KG1 (cell line): ENCODE data around the gene ADM2.
A peak's percentile ranks its signal among the peaks of the same experiment; 100 is the strongest.
"Not testable (repeated sequence)": the region's sequence is repeated elsewhere in the genome, so short reads cannot be mapped to it uniquely, and the experiment has no call there.

Experiments
- DNase-seq: peaks from one replicate; lab custom pipeline; 2025; lab: John Stamatoyannopoulos, UW

Gene ADM2

DNA sequence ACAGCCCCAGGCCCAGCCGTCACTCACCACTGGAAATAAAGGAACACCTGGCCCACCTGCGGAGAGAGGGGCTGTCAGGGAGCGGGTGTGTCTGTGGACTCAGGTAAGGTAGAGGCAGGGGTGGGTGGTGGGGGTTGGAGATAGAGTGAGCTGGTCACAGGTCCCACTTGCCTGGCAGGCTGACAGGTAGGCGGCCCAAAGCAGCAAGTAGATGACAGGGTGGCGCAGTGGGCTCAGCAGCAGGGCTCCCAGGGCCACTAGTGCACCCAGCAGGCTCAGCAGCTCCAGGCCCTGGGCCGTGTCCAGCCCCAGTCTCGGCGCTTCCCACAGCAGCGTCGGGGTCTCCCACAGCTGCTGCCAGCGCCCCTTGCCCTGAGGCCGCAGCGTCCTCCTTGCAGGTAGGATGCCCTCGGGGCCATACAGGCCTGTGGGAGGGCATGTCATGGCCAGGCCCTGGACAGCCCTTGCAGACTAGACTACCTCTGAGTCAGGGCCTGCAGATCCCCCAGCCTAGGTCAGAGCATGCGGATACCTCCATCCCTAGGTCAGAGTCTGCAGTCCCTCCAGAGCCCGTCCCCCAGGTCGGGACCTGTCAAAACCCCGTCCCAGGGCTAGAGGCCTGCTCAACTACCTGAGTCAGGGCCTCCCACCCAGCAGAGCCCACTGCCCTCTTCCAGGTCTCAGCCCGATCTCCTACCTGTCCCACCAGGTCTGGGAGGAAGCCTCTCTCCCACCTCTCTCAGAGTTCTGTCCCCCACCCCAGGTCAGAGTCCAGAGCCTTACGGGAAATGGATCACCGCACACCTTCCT is 25.5 kb downstream of the ADM2 start:
- DNase-seq: no peak

DNA sequence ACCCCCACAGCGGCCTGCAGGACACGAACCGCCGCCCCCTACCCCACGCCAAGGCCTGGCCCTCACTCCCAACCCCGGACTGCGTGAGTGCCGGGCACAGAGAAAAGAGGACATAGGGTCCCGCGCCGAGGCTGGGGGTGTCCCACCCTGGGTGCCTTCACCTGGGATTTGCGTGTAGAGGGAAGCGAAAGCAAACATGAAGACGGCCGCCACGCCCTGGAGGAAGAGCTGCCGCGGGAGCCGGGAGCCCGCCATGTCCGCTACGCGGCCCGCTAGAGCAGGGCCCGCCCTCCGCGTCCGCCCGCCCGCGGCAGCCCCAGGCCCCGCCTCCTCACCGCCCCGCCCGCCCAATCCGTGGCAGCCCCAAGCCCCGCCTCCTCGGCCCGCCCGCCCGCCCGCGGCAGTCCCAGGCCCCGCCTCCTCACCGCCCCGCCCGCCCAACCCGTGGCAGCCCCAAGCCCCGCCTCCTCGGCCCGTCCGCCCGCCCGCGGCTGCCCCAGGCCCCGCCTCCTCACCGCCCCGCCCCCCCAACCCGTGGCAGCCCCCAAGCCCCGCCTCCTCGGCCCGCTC is 26.2 kb downstream of the ADM2 start, which contains the start of gene LMF2:
Gene LMF2, minus strand, starts transcription at position 282 of the 570 bp plus-strand sequence. Its CDS starts 27 bp downstream, at position 255.
- DNase-seq: peak; percentile 89

DNA sequence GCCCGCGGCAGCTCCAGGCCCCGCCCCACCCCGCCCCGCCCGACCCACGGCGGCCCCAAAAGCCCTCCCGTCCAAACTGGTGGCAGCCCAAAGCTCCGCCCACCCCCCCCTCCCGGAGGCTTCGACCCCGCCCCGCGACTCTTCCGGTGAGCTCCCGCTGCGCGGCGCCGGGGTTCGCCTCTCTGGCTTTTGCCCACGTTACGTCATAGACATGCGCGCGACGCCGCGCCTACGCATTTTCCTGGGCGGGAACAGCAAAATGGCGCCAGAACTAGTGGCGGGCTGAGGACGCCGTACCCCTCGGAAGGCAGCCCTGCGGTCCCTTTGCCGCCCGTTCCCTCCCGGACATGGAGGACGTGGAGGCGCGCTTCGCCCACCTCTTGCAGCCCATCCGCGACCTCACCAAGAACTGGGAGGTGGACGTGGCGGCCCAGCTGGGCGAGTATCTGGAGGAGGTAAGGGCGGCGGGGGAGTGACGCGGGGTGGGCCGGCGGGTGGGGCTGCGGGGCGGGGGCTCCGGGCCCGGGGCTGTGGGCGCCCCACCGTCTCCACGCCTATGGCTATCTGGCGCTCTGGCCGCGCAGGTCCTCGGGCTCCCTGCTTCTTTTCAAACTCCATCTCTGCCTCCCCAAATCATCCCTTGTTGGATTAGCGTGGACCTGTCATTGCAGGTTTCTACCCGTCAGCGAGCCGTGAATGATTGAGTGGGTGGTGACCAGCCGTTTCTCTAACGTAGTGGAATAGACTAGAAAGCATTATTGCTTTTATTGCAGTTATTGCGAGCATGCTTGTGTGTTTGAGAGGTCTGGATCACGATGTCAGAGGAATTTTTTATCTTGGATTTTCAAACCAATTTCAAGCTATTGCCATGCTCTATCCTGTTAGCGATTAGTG is 26.9 kb downstream of the ADM2 start, which contains the start of gene NCAPH2:
Gene NCAPH2, plus strand, starts transcription at position 234 of the 894 bp plus-strand sequence. Its CDS starts 114 bp downstream, at position 348.
- DNase-seq: peak; percentile 89

DNA sequence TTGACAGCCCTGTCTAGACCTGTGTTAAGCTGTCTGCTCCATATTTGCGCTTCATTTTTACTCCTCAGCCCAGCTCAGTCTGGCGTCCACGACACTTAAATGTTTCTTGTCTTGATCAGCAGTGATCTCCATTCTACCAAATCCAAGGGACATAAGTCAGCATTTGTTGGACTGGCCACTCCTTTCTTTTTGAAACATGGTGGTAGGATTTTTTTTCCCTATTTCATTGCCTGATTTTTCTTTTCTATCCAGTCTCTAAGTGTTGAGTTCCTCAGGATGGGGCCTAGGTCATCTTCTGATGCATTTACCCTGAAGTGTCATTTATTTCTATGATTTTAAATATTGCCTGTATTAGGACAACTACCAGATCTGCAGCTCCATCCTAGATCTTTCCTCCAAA is 27.6 kb downstream of the ADM2 start:
- no peak for DNase-seq

DNA sequence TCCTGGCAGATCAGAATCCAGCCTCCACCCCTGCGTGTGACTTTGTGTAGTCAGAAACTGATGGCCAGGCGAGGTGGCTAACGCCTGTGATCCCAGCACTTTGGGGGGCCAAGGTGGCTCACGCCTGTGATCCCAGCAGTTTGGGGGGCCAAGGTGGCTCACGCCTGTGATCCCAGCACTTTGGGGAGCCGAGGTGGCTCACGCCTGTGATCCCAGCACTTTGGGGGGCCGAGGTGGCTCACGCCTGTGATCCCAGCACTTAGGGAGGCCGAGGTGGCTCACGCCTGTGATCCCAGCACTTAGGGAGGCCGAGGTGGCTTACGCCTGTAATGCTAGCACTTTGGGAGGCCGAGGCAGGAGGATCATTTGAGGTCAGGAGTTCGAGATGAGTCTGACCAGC is 31.8 kb downstream of the ADM2 start:
- DNase-seq: no peak

DNA sequence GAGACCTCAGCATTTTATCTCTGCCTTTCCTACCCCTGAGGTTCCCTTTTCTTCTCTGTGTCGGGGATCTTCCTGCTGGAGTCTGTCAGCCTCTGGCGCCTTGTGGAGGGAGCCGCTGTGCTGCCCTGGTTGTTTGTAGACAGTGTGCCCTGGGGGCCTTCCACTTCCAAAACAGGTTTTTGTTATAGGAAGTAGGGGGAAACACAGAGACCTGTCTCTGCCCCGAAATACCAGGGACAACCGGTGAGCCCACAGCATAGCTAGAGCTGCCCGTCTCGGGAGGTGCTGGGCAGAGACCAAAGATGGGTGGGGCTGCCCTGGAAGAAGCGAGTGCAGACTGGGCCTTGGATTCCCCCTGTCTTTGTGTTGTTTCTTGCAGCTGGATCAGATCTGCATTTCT is 34.7 kb downstream of the ADM2 start:
- DNase-seq: no peak

DNA sequence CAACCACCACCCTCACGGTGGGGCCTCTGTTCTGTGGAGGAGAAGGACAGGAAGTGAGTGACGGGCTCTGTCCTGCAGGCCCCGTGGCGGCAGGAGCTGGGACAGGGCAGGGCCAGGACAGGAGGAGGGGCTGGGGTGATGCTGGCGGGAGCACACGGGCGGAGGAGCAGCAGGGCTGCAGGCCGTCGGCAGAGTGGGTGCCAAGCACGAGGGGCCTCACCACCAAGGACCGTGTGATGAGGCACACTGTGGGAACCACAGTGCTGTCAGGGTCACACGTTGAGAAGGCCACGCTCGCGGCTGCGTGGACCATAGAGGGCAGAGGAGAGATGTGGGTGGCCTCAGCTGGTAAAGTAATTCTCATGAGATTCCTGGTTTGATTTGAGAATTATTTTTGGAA is 35.5 kb downstream of the ADM2 start:
- DNase-seq: no peak

DNA sequence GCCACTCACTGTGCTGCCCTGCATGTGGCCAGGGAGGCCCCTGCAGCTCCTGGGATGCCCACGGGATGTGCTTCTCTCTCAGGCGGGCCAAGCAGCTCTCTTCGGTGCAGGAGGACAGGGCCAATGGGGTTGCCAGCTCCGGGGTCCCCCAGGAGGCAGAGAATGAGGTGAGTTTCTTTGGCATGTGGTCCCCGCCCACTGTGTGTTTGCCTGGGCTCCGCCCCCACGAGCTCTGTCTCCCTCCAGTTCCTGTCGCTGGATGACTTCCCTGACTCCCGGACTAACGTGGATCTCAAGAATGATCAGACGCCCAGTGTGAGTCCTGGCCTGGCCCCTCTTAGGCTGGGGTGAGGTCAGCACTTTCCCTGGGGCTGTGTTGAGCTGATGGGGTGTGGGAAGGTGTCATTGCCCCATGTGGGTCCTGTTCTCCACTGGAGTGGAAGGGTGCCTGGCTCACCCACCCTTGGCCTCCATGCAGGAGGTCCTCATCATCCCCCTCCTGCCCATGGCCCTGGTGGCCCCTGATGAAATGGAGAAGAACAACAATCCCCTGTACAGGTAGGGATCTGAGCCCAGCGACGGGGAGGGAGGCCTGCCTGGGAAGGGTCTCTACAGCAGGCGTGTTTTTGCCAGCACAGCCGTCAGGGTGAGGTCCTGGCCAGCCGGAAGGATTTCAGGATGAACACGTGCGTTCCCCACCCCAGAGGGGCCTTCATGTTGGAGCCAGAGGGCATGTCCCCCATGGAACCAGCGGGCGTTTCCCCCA is 36.3 kb downstream of the ADM2 start:
- no peak for DNase-seq

DNA sequence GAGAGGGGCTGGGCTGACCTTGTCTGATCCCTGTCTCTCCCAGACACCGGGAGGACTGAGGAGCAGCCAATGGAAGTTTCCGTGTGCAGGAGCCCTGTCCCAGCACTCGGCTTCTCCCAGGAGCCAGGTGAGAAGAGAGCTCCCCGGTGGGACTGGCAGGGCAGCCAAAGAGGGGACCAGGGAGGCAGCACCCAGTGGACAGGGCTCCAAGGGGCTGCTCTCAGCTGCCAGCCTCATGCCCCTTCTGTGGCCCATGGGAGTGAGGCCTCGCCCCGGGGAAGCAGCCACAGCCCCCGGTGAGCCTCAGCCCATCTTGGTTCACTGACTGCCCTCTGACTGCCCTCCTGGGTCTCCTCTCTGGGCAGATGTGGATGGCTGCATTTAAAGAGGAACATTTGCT is 37.3 kb downstream of the ADM2 start:
- DNase-seq: no peak

DNA sequence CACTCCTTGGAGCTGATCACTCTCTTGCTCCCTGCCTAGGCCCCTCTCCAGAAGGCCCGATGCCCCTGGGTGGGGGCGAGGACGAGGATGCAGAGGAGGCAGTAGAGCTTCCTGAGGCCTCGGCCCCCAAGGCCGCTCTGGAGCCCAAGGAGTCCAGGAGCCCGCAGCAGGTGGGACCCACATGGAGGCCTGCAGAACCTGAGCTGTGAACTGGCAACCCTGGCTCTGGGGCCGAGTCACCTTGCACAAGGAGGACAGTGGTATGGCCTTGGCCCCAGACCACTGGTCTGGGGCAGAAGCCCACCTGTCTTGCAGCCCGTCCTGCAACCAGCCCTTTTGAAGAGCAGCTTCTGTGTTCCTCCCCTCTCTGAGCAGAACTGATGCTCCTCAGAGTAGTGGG is 37.8 kb downstream of the ADM2 start:
- no peak for DNase-seq

DNA sequence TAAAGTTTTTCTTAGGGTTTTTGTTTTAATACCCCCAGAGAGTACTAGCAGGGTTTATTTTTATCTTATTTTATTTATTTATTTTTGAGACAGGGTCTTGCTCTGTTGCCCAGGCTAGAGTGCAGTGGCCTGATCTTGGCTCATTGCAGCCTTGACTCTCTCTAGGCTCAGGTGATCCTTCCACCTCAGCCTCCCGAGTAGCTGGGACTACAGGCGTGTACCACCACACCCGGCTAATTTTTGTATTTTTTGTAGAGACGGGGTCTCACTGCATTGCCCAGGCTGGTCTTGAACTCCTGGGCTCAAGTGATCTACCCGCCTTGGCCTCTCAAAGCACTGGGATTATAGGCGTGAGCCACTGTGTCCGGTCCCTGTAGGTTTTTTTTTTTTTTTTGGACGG is 38.8 kb downstream of the ADM2 start:
- not testable (repeated sequence) for DNase-seq

DNA sequence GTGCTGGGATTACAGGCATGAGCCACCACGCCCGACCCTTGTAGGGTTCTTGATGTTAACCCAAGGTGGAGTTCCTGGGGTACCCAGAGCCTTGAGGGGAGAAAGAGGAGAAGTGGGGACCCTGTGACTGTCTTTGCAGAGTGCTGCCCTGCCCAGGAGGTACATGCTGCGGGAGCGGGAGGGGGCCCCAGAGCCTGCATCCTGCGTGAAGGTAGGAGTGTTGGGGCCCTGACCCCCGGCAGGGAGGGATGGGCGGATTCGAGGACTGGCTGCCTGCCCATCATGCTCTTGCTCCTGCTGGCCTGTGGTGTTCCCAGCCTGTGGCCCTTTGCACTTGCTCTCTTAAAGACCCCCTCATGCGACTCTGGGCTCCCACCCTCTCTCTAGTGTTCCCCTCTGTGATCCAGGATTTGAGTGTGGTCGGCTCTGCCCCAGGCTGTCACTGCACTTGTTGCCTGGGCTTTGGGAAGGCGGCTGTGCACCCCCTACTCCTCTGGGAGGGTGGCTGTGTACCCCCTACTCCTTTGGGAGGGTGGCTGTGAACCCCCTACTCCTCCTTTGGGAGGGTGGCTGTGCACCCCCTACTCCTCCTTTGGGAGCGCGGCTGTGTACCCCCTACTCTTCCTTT is 39.6 kb downstream of the ADM2 start:
- no peak for DNase-seq

DNA sequence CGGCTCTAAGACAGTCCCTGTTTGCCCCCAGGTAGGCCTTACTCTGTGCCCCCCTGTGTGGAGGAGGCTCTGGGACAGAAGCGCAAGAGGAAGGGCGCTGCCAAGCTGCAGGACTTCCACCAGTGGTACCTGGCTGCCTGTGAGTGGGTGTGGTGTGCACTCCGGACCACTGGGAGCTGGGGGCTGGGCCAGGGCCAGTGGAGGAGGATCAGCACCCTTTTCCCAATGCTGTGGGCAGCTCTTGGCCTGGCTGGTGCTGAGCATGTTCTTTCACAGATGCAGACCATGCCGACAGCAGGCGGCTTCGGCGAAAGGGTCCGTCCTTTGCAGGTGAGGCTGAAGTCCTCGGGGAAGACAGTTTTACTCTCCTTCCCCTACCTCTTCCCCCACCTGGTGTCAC is 40.4 kb downstream of the ADM2 start:
- DNase-seq: no peak

DNA sequence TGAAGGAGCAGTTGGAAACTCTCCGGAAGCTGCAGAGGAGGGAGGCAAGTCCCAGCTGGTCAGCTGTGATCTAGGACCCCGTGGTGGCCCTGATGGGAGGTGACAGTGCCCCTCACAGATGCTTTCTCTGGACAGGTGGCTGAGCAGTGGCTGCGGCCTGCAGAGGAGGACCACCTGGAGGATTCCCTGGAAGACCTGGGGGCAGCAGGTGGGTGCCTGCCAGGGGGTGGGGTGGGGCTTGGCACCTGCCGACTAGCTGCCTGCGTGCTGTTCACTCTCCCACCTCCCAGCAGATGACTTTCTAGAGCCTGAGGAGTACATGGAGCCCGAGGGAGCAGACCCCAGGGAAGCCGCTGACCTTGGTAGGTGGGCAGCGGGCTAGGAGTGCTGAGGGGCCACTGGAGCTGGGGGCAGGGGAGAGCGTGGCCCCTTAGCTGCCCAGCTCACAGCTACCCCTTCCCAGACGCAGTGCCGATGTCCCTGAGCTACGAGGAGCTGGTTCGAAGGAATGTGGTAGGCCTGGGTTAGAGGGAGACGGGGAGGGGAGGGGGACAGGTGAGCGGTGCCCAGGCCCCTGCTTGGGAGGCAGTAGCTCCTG is 41.0 kb downstream of the ADM2 start:
- no peak for DNase-seq

DNA sequence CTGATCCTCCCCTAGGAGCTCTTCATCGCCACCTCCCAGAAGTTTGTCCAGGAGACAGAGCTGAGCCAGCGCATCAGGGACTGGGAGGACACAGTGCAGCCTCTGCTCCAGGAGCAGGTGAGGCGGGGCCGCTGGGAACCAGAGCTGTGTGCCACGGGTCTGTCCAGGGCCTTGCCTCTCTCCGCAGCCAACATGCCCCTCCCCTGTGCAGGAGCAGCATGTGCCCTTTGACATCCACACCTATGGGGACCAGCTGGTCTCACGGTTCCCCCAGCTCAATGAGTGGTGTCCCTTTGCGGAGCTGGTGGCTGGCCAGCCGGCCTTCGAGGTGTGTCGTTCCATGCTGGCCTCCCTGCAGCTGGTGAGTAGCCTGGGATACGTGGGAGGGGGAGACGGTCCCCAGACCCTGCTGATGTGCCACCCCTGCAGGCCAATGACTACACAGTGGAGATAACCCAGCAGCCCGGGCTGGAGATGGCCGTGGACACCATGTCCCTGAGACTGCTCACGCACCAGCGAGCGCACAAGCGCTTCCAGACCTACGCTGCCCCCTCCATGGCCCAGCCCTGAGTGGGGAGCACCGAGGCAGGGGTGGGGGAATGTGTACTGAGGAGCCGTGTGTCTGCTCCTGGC is 41.6 kb downstream of the ADM2 start:
- no peak for DNase-seq

DNA sequence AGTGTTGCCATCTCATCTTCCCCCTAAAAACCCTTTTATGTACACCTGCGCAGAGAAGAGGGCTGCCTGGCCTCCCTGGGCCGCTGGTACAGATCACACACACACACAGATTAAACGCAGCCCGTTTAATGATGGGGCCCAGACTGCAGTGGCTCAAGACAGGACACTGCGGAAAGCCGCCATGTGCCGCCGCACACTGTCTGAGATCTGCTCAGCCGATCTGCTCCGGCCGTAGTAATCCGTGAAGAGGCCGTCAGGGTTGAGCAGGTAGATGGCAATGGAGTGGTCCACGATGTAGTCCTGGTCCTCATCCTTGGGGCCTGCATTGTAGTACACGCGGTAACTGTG is 42.1 kb downstream of the ADM2 start:
- DNase-seq: no peak

DNA sequence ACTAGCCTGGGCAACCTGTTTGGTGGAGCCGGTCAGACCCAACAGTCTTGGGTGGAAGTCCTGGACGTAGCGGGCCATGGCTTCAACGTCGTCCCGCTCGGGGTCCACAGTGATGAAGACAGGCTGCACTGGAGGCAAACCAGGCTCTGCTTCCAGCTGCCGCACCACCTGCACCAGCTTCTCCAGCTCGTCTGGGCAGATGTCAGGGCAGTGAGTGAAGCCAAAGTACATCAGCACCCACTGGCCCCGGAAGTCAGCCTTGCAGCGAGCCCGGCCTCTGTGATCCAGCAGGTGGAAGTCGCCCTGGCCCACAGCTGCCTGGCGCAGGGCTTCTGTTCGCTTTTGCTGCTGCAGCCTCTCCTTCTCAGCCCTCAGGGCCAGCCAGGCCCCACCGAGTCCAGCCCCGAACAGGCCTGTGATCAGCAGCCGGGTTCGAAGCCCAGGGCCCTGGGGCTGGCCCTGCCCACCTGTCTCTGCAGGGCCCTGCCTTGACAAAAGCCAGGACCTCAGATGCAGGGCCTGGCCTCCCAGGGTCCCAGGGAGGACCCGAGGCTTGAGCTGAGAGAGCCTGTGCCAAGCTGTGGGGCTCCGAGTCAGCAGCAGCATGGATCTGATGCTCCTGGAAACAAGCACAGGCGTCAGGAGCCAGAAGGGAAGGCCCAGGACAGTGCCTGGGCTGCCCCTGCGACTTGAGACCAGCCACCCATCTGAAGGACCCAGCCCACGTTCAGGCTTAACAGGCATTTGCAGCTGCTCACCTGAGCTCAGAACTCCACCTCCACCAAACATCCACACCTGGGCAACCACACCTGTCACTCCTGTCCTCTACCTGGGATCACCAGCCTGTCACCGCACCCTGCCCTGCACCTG is 42.7 kb downstream of the ADM2 start:
- DNase-seq: no peak

DNA sequence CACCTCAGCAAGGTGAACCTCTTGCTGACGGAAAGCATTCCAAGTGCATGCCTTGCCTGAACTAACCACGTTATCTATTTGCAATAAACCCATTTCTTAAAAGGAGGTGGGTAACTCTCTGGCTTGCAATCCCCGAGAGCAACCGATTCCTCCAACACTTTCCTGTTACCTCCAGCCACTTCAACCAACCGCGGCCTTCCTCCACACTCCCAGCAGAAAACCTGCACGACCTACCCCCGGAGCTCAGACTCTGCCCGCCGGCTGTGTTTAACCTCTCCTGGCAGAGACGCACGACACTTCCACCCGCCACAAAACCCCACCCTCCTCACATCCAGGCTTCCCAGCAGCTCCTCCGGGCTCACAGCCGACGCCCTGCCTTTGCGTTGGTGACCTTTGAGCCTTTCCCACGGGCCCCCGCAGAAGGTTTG is 43.3 kb downstream of the ADM2 start:
- DNase-seq: no peak

DNA sequence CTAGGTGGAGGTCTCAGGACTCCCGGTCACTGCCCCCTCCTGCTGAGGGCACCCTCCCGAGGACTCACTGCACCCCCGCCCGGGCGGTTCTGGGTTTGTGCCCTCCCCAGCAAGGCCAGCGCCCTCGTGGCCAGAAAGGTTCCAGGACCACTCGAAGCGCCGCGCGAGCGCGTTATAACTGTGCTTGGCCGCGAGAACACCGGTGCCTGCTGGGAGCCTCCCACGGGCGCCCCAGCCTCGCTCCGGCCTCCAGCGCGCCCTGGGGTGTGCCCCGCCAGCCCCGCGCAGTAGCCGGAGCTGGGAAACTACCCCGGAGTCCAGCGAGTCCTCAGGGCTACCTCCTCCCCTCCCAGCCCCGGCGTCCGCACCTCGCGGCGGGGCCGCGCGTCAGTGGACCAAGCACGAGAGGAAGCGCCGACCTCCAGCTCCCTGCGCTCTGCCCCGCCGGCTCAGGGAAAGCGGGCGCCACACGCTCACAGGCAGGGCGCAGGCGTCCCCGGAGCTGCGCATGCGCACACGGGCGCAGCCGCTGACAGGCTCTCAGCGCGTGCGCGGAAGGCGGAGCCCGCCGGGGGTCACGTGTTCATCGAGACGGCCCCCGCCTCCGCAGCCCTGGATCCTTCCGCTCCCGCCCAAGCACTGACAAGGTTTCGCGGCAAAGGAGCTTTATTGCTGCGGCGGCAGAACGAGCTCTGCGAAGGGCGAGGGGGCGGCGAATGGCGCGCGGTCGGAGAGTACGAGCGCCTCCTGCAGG is 43.9 kb downstream of the ADM2 start, which contains the start of gene SCO2:
Gene SCO2, minus strand, starts transcription at position 495 of the 754 bp plus-strand sequence. CDS start 1,187 bp downstream, outside the sequence.
- DNase-seq: peak; percentile 91
